Esophagus squamous epithelium (tissue), 4 donors: Measurements from ENCODE around the gene COL28A1.

Experiments used
- POLR2A ChIP-seq, 4 donors: fragments of 450-650 bp; IDR thresholded peaks; one replicate each; pipeline ENCODE4 v1.6.1; 2017; ENCODE audit warnings: antibody characterized with exemption in 4 of 4, mild to moderate bottlenecking in 4 of 4, moderate library complexity in 3 of 4
- TF ChIP-seq, protein P1 (sequence below), 6 experiments: fragments of 450-650 bp in 4 of 6; fragments of 200-600 bp in 2 of 6; sonication (generic) in 2 of 6; IDR thresholded peaks; one replicate each; pipeline ENCODE4 v1.5.1; 2016 to 2019; ENCODE audit warnings: antibody characterized with exemption in 6 of 6, mild to moderate bottlenecking in 4 of 6, moderate library complexity in 4 of 6

DNA sequence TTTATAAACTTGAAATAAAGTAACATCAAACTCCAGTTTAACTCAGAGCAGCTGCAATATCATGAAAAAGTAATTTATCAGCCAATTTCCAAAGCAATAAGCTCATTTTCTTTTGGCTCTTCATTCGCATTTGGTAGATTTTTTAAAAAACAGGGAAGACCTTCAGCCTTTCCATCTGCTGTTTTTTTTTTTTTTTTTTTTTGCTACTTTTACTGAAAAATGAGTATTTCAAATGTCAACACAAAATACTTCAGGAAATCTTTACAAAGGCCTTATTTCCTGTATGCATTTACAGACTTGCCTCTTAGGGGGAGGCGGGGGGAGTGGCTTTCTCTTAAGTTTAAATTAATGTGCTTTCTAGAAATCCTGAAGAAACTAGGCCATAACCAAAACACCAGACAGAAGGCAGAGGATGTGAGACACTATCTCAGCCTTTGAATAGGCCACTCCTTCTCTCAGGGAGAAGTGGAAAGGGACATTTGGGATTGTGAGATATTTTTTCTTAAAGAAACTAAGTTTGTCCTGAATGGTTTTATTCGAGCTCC is 91.8 kb downstream of the COL28A1 start:
- TF ChIP-seq, protein P1, sequence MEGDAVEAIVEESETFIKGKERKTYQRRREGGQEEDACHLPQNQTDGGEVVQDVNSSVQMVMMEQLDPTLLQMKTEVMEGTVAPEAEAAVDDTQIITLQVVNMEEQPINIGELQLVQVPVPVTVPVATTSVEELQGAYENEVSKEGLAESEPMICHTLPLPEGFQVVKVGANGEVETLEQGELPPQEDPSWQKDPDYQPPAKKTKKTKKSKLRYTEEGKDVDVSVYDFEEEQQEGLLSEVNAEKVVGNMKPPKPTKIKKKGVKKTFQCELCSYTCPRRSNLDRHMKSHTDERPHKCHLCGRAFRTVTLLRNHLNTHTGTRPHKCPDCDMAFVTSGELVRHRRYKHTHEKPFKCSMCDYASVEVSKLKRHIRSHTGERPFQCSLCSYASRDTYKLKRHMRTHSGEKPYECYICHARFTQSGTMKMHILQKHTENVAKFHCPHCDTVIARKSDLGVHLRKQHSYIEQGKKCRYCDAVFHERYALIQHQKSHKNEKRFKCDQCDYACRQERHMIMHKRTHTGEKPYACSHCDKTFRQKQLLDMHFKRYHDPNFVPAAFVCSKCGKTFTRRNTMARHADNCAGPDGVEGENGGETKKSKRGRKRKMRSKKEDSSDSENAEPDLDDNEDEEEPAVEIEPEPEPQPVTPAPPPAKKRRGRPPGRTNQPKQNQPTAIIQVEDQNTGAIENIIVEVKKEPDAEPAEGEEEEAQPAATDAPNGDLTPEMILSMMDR (IDR thresholded peaks at IDR 0.05): no peak
- TF ChIP-seq POLR2A (IDR thresholded peaks at IDR 0.05): no peak
